SK-N-SH (cell line): ENCODE data around the gene PARD3. TPM values are rescaled to one million over a fixed set of nuclear protein-coding genes. Genes with fewer than 3 reads are reported as not detected.

Experiments used
- CTCF ChIA-PET: fragments of 300-600, 350-600 bp; formaldehyde crosslinking; extraction: SDS; loops from one replicate; lab custom pipeline; 2021; lab: Yijun Ruan, JAX
- POLR2A ChIA-PET: fragments of 350-600 bp; sonication (Branson Sonifier 250); formaldehyde crosslinking; extraction: SDS; loops from one replicate; lab custom pipeline; 2020; ENCODE audit warnings: antibody characterized with exemption, inconsistent platforms; lab: Yijun Ruan, JAX
- DNase-seq: peaks from one replicate; pipeline ENCODE4 v3.0.0; 2012
- H2AFZ ChIP-seq: fragments of 200-600 bp; sonication (generic); 2 replicates; pipeline ENCODE4 v1.8.1; 2016; ENCODE audit warnings: antibody characterized with exemption, mild to moderate bottlenecking, low read depth
- H3F3A ChIP-seq: fragments of 200-600 bp; sonication (generic); replicated peaks from 2 replicates; pipeline ENCODE3; 2016; ENCODE audit warnings: antibody characterized with exemption, mild to moderate bottlenecking; ENCODE audit not compliant: insufficient read depth
- H3K27ac ChIP-seq, 2 experiments: fragments of 200-500 bp in 1 of 2; fragments of 200-600 bp in 1 of 2; sonication (Bioruptor generic) in 1 of 2; sonication (generic), shearing (Covaris generic) in 1 of 2; 2 replicates each; pipeline versions ENCODE4 v1.5.1 to v1.6.1; 2014 to 2016; ENCODE audit warnings: low read depth in 2 of 2, inconsistent platforms in 1 of 2, low read length in 1 of 2, mild to moderate bottlenecking in 1 of 2, mixed read lengths in 1 of 2
- H3K27me3 ChIP-seq: fragments of 200-600 bp; sonication (generic), shearing (Covaris generic); 2 replicates; pipeline ENCODE4 v1.6.1; 2016; ENCODE audit warnings: mixed run types; ENCODE audit not compliant: insufficient read depth
- H3K36me3 ChIP-seq, 2 experiments: fragments of 200-500 bp in 1 of 2; fragments of 200-600 bp in 1 of 2; sonication (Bioruptor generic) in 1 of 2; sonication (generic) in 1 of 2; replicated peaks in 1 of 2; 2 replicates each; pipeline versions ENCODE3 to v1.5.1; 2014 to 2016; ENCODE audit warnings: low read length in 1 of 2, mild to moderate bottlenecking in 1 of 2; ENCODE audit not compliant: insufficient read depth in 2 of 2, control insufficient read depth in 1 of 2
- H3K4me1 ChIP-seq, 2 experiments: fragments of 200-500 bp in 1 of 2; fragments of 200-600 bp in 1 of 2; sonication (Bioruptor generic) in 1 of 2; sonication (generic), shearing (Covaris generic) in 1 of 2; 2 replicates each; pipeline versions ENCODE4 v1.5.1 to v1.6.1; 2014 to 2016; ENCODE audit warnings: low read depth in 1 of 2, low read length in 1 of 2, mixed run types in 1 of 2; ENCODE audit not compliant: insufficient read depth in 2 of 2, control insufficient read depth in 1 of 2
- H3K4me2 ChIP-seq: fragments of 200-600 bp; sonication (generic), shearing (Covaris generic); 2 replicates; pipeline ENCODE4 v1.6.1; 2017; ENCODE audit warnings: mixed run types
- H3K4me3 ChIP-seq, 2 experiments: fragments of 200-500 bp in 1 of 2; fragments of 200-600 bp in 1 of 2; sonication (Bioruptor generic) in 1 of 2; sonication (generic), shearing (Covaris generic) in 1 of 2; 2 replicates each; pipeline versions ENCODE4 v1.5.1 to v1.8.1; 2014 to 2016; ENCODE audit warnings: low read depth in 2 of 2, inconsistent platforms in 1 of 2, low read length in 1 of 2, mild to moderate bottlenecking in 1 of 2, mixed read lengths in 1 of 2, moderate library complexity in 1 of 2
- H3K79me2 ChIP-seq: fragments of 200-600 bp; sonication (generic); 2 replicates; pipeline ENCODE4 v1.8.1; 2017; ENCODE audit warnings: mild to moderate bottlenecking; ENCODE audit not compliant: insufficient read depth
- H3K9ac ChIP-seq: fragments of 200-600 bp; sonication (generic); 2 replicates; pipeline ENCODE4 v1.6.1; 2017; ENCODE audit warnings: mixed run types
- H3K9me2 ChIP-seq: fragments of 200-600 bp; sonication (generic); 2 replicates; pipeline ENCODE4 v1.6.1; 2017; ENCODE audit warnings: mixed run types
- H3K9me3 ChIP-seq: fragments of 200-600 bp; sonication (generic); 2 replicates; pipeline ENCODE4 v1.6.1; 2017; ENCODE audit warnings: mixed run types, mild to moderate bottlenecking, moderate library complexity
- H4K20me1 ChIP-seq: fragments of 200-600 bp; sonication (generic); 2 replicates; pipeline ENCODE4 v1.6.1; 2017; ENCODE audit warnings: mild to moderate bottlenecking, mixed run types; ENCODE audit not compliant: insufficient read depth
- CHD2 ChIP-seq: fragments of 150-350 bp; IDR thresholded peaks from 2 replicates; pipeline ENCODE4 v1.6.1; 2018; ENCODE audit warnings: low read length; ENCODE audit not compliant: partially characterized antibody
- ELF1 ChIP-seq: IDR thresholded peaks from 2 replicates; pipeline ENCODE4 v1.4.0; 2012
- EP300 ChIP-seq, 2 experiments: IDR thresholded peaks; 2 replicates each; pipeline versions ENCODE4 v1.4.0 to v1.6.1; 2012; ENCODE audit warnings: borderline replicate concordance in 1 of 2, low read depth in 1 of 2, low read length in 1 of 2
- EZH2phosphoT487 ChIP-seq: fragments of 200-600 bp; sonication (generic); IDR thresholded peaks from 2 replicates; pipeline ENCODE4 v1.6.1; 2017; ENCODE audit warnings: low read depth, mixed run types, mild to moderate bottlenecking, antibody characterized with exemption, moderate library complexity, borderline replicate concordance
- FOXM1 ChIP-seq: IDR thresholded peaks from 2 replicates; pipeline ENCODE4 v1.4.0; 2012; ENCODE audit warnings: low read depth, mild to moderate bottlenecking
- GABPA ChIP-seq: IDR thresholded peaks from 2 replicates; pipeline ENCODE4 v1.4.0; 2012; ENCODE audit warnings: low read depth, mild to moderate bottlenecking
- IRF3 ChIP-seq: fragments of 150-350 bp; IDR thresholded peaks from 2 replicates; pipeline ENCODE4 v1.6.1; 2016; ENCODE audit warnings: mild to moderate bottlenecking, low read depth, low read length
- JUND ChIP-seq: IDR thresholded peaks from 2 replicates; pipeline ENCODE4 v1.4.0; 2012
- MAX ChIP-seq: IDR thresholded peaks from 2 replicates; pipeline ENCODE4 v1.4.0; 2012; ENCODE audit warnings: low read depth
- MEF2A ChIP-seq: IDR thresholded peaks from 2 replicates; pipeline ENCODE4 v1.4.0; 2012; ENCODE audit warnings: low read depth, borderline replicate concordance
- MXI1 ChIP-seq: IDR thresholded peaks from 2 replicates; pipeline ENCODE4 v1.6.1; 2012; ENCODE audit warnings: mild to moderate bottlenecking, low read depth, low read length, improper control_type of control experiment
- NFIC ChIP-seq: IDR thresholded peaks from 2 replicates; pipeline ENCODE4 v1.4.0; 2012; ENCODE audit warnings: borderline replicate concordance
- POLR2AphosphoS5 ChIP-seq: IDR thresholded peaks from 2 replicates; pipeline ENCODE4 v1.6.1; 2012; ENCODE audit warnings: low read depth, low read length
- RAD21 ChIP-seq: IDR thresholded peaks from 2 replicates; pipeline ENCODE4 v1.6.1; 2012; ENCODE audit warnings: mild to moderate bottlenecking, low read length
- RFX5 ChIP-seq: IDR thresholded peaks from 2 replicates; pipeline ENCODE4 v1.6.1; 2012; ENCODE audit warnings: mild to moderate bottlenecking, improper control_type of control experiment, low read length
- TAF1 ChIP-seq: IDR thresholded peaks from 2 replicates; pipeline ENCODE4 v1.6.1; 2012; ENCODE audit warnings: low read depth, mild to moderate bottlenecking, low read length, moderate library complexity, borderline replicate concordance
- TCF12 ChIP-seq: IDR thresholded peaks from 2 replicates; pipeline ENCODE4 v1.4.0; 2012
- TEAD4 ChIP-seq: IDR thresholded peaks from 2 replicates; pipeline ENCODE4 v1.4.0; 2012; ENCODE audit warnings: mild to moderate bottlenecking, borderline replicate concordance; ENCODE audit not compliant: insufficient read depth
- USF1 ChIP-seq: IDR thresholded peaks from 2 replicates; pipeline ENCODE4 v1.4.0; 2012; ENCODE audit warnings: low read depth, borderline replicate concordance
- USF2 ChIP-seq: fragments of 150-350 bp; IDR thresholded peaks from 2 replicates; pipeline ENCODE4 v1.6.1; 2017; ENCODE audit warnings: antibody characterized with exemption, low read length, low read depth, borderline replicate concordance
- YY1 ChIP-seq: IDR thresholded peaks from 2 replicates; pipeline ENCODE4 v1.4.0; 2012; ENCODE audit warnings: low read depth, mild to moderate bottlenecking
- WGBS: methylation state at CpG from one replicate; pipeline ENCODE4 v1.1.6; 2017; ENCODE audit warnings: low lambda C conversion rate; 5-methylcytosine and 5-hydroxymethylcytosine counted together
- polyA plus RNA-seq, 3 experiments: library from polyadenylated mRNA; depleted of rRNA; stranded (reverse); fragments of >200 nt; gene quantifications; 2 replicates each; pipeline ENCODE4 v1.2.3, GENCODE V29; 2012

PARD3 gene
- polyA plus RNA-seq, 1 of the 3 experiments (the other 2 are of a cell fraction), result 29.4 TPM

- ChIA-PET POLR2A (no interaction called here), CTCF (no interaction called here)
- Histone ChIP-seq H4K20me1 (no peaks in the 10 kb centered on the region), H3K9me3 (no peaks in the 10 kb centered on the region), H3K9ac (peak overlapping the region; percentile 30; the same call in 1 of the 2 replicates), H3K4me2 (no peak overlapping the region; the same call in 1 of the 2 replicates), H3K27me3 (no peaks in the 10 kb centered on the region), H2AFZ (no peak overlapping the region), H3F3A (peaks cover 27% of the 10 kb centered on the region), H3K27ac (peak overlapping the region; percentile 50 to 99; a peak in 3 of 4 replicates), H3K4me3 (no peak overlapping the region), H3K9me2 (no peaks in the 10 kb centered on the region), H3K36me3 (no peaks in the 10 kb centered on the region), H3K4me1 (peaks cover 0 to 10% of the 10 kb centered on the region in 2 experiments; a peak in 3 of 4 replicates), H3K79me2 (peaks cover 15% of the 10 kb centered on the region)
- no peak for DNase-seq
- TF ChIP-seq GABPA (no peak), USF1 (no peak), EZH2phosphoT487 (no peak), TEAD4 (no peak), POLR2AphosphoS5 (no peak), ELF1 (no peak), TCF12 (no peak)
These were observed 382.5 kb downstream of the PARD3 start for GRCh38 chr10:34432589-34432988.

GRCh38 chr10:34430685-34431084 is 384.4 kb downstream of the PARD3 start:
- CTCF ChIA-PET, result interaction anchor here (1.2 kb wide), 1 partner anchor 14 kb away, joined by 3 read pairs; no protein-coding TSS in a partner anchor

More at GRCh38 chr10:34430685-34431084, 384.4 kb downstream of the PARD3 start:
- no peaks in the 10 kb centered on the region for H3K36me3 ChIP-seq
- no peaks in the 10 kb centered on the region for H3K9me2 ChIP-seq
- no peak overlapping the region for H3K4me2 ChIP-seq
- no peak for TF ChIP-seq MEF2A
- TF ChIP-seq MXI1, result no peak
- no peak for TF ChIP-seq USF2
- TF ChIP-seq EZH2phosphoT487, result no peak
- no peak for TF ChIP-seq CHD2
- TF ChIP-seq YY1, result no peak
- TF ChIP-seq TCF12, result no peak
- no peak for TF ChIP-seq IRF3
- no peak for TF ChIP-seq RAD21
- no peak for TF ChIP-seq TAF1
- TF ChIP-seq RFX5, result no peak
- no peak for TF ChIP-seq NFIC
- no peak for TF ChIP-seq JUND
- TF ChIP-seq MAX, result no peak
- no peak for TF ChIP-seq FOXM1
- no peak for TF ChIP-seq EP300 (IDR thresholded peaks at IDR 0.05; ENCODE audit: borderline replicate concordance in 1 of 2, low read depth in 1 of 2, low read length in 1 of 2)
- H3F3A ChIP-seq, result peaks cover 33% of the 10 kb centered on the region
- POLR2A ChIA-PET, result interaction anchor here (0.7 kb wide), 1 partner anchor 1239 kb away, joined by 3 read pairs; no protein-coding TSS in a partner anchor
- H3K27ac ChIP-seq, result no peak overlapping the region
- no peak for DNase-seq
- H3K9me3 ChIP-seq, result no peaks in the 10 kb centered on the region
- H3K4me3 ChIP-seq, result no peak overlapping the region
- no peak overlapping the region for H2AFZ ChIP-seq
- H3K9ac ChIP-seq, result no peak overlapping the region
- H3K4me1 ChIP-seq, result peaks cover 0 to 10% of the 10 kb centered on the region in 2 experiments; a peak in 3 of 4 replicates
- H4K20me1 ChIP-seq, result no peaks in the 10 kb centered on the region
- peaks cover 15% of the 10 kb centered on the region for H3K79me2 ChIP-seq
- H3K27me3 ChIP-seq, result no peaks in the 10 kb centered on the region
- 100% methylated on average over 3 of the region's 3 CpGs for WGBS
